Measurements from ENCODE around the gene OR4S2.

The OR4S2 gene

GRCh38 chr11:55648027-55648426 is at the start of gene OR4S2:
TSS of gene OR4S2 (plus strand) at chr11:55648327. CDS start at chr11:55650904, 2,577 bp downstream.
- no peak for DNase-seq

DNA sequence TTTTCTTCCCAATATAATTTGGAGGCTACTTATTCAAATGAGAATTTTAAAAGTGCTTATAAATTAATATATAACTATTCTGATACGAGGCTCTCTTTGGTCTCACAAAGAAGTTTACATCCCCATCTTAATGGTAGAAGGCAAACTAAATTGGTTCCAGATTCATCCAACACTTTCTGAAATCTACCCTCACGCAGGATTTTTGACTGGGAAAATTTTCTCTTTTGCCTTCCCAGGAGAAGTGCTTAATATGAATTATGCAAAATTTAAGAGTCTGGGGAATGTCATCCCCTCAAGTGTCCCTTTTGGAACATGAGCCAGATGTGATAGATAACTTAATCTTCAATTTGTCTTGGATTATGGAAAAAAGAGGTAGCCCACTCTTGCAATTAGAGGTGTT is 40.6 kb upstream of the OR4S2 start, which contains the start of gene OR4C11:
Gene OR4C11, minus strand, starts transcription at position 101 of the 400 bp plus-strand sequence. CDS start 3,272 bp downstream, outside the sequence.
- no peak for DNase-seq

- DNase-seq: no peak
Measured at GRCh38 chr11:55624531-55624930, 23.6 kb upstream of the OR4S2 start.

DNA sequence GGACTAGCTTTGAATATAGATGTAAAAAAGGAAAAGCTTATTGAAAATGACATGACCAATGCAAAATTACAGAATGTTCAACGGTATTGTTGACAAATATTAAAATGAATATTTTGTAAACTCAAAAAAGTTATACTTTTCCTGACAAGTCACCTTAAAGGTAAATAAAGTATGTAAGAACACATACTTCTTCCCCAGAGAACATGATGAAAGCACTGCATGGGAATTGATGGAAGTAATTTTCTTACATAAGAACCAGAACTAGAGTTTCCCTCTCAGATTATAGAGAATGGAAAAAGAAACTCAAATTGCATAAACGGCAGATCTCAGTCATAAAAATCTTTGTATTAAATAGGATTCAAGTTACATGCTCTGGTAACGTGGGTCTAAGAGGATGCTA is 13.3 kb upstream of the OR4S2 start, which contains the start of gene OR4P4:
Gene OR4P4, plus strand, starts transcription at position 301 of the 400 bp plus-strand sequence.
- no peak for DNase-seq

- no peak for DNase-seq
Measured at GRCh38 chr11:55652560-55652959, 4.4 kb downstream of the OR4S2 start.

GRCh38 chr11:55655096-55655495 is 7.0 kb downstream of the OR4S2 start:
- no peak for DNase-seq

DNA sequence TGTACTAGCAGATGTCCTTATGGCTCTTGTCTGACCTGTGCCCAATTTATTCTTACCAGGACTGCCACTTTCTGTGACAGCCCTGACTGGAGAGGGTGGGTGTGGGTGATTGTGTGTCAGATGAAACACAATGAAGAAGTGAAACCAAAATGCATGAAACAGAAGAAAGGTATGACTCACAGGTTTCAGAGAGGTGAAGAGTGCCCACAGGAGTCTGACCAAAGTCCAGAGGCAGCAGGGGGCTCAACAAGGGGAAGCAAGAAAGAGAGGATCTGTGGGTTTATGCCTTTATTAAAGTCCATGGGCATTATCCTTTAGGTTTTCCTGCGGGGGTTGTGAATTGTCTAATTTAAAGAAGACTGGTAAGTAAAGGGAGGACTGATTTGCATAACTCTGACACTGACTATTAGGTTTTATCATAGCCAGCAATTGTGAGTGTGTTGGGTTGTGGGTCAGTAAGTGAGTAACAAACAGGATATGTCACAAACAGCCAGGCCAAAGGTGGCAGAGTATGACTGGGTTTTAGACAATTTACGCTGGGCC is 10.0 kb downstream of the OR4S2 start:
- DNase-seq: no peak

- DNase-seq: no peak
Measured at GRCh38 chr11:55658608-55659007, 10.5 kb downstream of the OR4S2 start.

GRCh38 chr11:55661901-55662300 is 13.8 kb downstream of the OR4S2 start, which contains the start of gene OR4C6:
TSS of gene OR4C6 (plus strand) at chr11:55662201. CDS start at chr11:55665167, 2,966 bp downstream.
- no peak for DNase-seq

DNA sequence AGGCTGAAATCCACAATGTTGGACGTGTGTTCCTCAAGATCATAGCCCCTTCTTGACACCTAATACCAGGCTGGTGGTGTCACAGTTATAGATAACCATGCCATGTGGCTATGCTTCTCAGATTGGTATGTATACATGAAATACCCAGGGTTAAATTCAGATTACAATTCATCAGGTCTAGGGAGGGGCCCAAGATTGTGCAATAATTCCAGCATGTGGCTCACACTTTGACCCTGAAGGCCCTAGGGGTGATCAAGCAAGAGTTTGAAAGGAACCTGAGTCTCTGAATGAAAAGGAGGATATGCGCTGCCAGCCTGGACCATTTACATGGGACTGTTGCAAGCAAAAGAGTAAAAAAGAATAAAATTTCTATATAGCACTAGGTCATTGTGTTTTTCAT is 21.2 kb downstream of the OR4S2 start:
- no peak for DNase-seq

DNA sequence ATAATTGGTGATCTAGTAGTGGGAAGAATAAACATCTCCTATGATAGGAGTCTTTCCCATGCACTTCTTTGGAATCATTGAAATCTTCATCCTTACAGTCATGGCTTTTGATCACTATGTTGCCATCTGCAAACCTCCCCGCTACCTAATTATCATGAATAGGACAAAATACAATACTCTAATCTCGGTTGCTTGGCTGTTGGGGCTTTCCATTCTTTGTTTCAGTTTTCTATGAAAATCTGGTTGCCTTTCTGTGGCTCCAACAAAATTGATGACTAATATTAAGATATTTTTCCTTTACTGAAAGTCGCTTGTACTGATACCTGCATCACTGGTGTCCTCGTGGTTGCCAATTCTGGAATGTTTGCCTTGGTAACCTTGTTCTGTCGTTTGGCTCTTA is 25.7 kb downstream of the OR4S2 start:
- no peak for DNase-seq

GRCh38 chr11:55697817-55698216 is 49.7 kb downstream of the OR4S2 start:
- DNase-seq: no peak

DNA sequence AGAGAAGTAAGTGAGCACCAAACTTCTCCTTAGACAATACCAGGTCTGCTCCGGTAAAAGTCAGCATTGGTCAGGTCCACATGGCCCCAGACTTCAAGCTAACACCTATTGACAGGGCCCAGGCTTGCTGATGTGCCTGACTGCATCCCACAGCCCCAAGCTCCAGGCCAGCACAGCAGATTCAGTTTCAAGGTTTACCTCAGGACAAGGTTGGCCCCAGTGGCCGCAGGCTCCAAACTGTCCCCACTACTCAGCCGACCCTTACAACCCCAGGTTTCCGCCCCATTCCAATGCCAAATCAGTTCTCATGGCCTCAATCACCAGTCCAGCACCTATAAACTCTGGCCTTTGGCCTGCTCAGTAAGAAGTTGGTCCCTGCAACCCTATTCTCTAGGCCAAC is 53.3 kb downstream of the OR4S2 start:
- no peak for DNase-seq

All from CD4-positive, alpha-beta T cell treated with Interferon gamma for 1 hour (primary cell).